K562 (cell line): ENCODE results near the gene RAD50. TPM values are rescaled to one million over a fixed set of nuclear protein-coding genes. Genes with fewer than 3 reads are reported as not detected.
A peak's percentile ranks its signal among the peaks of the same experiment; 100 is the strongest.

Experiments
- ARHGAP35 ChIP-seq: fragments of 450-650 bp; IDR thresholded peaks from 2 replicates; pipeline ENCODE4 v1.6.1; 2018; ENCODE audit not compliant: partially characterized antibody
- ARNT ChIP-seq, 2 experiments: fragments of 450-650 bp; IDR thresholded peaks; 2 replicates each; pipeline ENCODE4 v1.6.1; 2016; ENCODE audit warnings: mild to moderate bottlenecking in 1 of 2
- CBFA2T3 ChIP-seq: fragments of 450-650 bp; IDR thresholded peaks from 2 replicates; pipeline ENCODE4 v1.6.1; 2017
- CBX5 ChIP-seq: IDR thresholded peaks from 2 replicates; pipeline ENCODE4 v1.6.1; 2014; ENCODE audit warnings: low read depth, borderline replicate concordance
- DACH1 ChIP-seq: fragments of 450-650 bp; IDR thresholded peaks from 2 replicates; pipeline ENCODE4 v1.6.1; 2018; ENCODE audit not compliant: partially characterized antibody
- ELF4 ChIP-seq: fragments of 450-650 bp; formaldehyde crosslinking; IDR thresholded peaks from 2 replicates; pipeline ENCODE4 v1.4.0; 2022; ENCODE audit warnings: missing genetic modification characterization
- ILF3 ChIP-seq: fragments of 450-650 bp; IDR thresholded peaks from 2 replicates; pipeline ENCODE4 v1.6.1; 2018; ENCODE audit warnings: antibody characterized with exemption, mild to moderate bottlenecking, moderate library complexity, borderline replicate concordance
- MEF2A ChIP-seq: IDR thresholded peaks from 2 replicates; pipeline ENCODE4 v1.6.1; 2011; ENCODE audit warnings: low read depth, mild to moderate bottlenecking, low read length, moderate library complexity; ENCODE audit not compliant: control insufficient read depth
- MYNN ChIP-seq, 2 experiments: sonication (generic); formaldehyde crosslinking in 1 of 2; IDR thresholded peaks; 2 replicates each; pipeline versions ENCODE4 v1.5.0 to v1.6.1; 2016 to 2020; ENCODE audit warnings: antibody characterized with exemption in 1 of 2, missing genetic modification reagents in 1 of 2
- POLR2A ChIP-seq: fragments of 450-650 bp; conservative IDR thresholded peaks from 2 replicates; pipeline ENCODE4 v1.6.1; 2016
- RBM25 ChIP-seq: fragments of 200-400 bp; formaldehyde crosslinking; IDR thresholded peaks from 2 replicates; pipeline ENCODE4 v1.6.1; 2018; ENCODE audit warnings: low read length, low read depth, moderate library complexity; ENCODE audit not compliant: severe bottlenecking
- RFX1 ChIP-seq: fragments of 450-650 bp; IDR thresholded peaks from 2 replicates; pipeline ENCODE4 v1.6.1; 2016; ENCODE audit warnings: mild to moderate bottlenecking, moderate library complexity
- SREBF1 ChIP-seq: fragments of 150-350 bp; IDR thresholded peaks from 2 replicates; pipeline ENCODE4 v1.6.1; 2014; ENCODE audit warnings: antibody characterized with exemption, low read depth, low read length, borderline replicate concordance
- TGIF2 ChIP-seq: sonication (generic); formaldehyde crosslinking; IDR thresholded peaks from 2 replicates; pipeline ENCODE4 v1.8.1; 2022; ENCODE audit warnings: mild to moderate bottlenecking, missing genetic modification reagents, moderate library complexity
- polyA plus RNA-seq, 8 experiments: library from polyadenylated mRNA; depleted of rRNA in 4 of 8; stranded (reverse) in 5 of 8; unstranded in 3 of 8; fragments of >200 nt; fragmentation: Nextera tagmentation in 2 of 8; fragmentation: Illumina TruSeq in 1 of 8; extraction: Ambion mirVana in 2 of 8; extraction: Trizol in 1 of 8; gene quantifications; 2 replicates each; pipeline versions ENCODE4 v1.2.1 to v1.2.3, GENCODE V29; 2011 to 2014; ENCODE audit warnings: inconsistent platforms in 1 of 8, missing spikeins in 1 of 8
- total RNA-seq, 7 experiments: library from RNA; depleted of rRNA in 6 of 7; stranded (reverse); fragments of >200 nt in 6 of 7; fragmentation: Illumina TruSeq in 2 of 7; extraction: Trizol in 2 of 7; gene quantifications; 2 replicates each; pipeline versions ENCODE4 v1.2.1 to v1.2.3, GENCODE V29; 2011 to 2021; ENCODE audit warnings: low replicate concordance in 1 of 7
- TF ChIP-seq, protein P1 (sequence below): sonication (generic); formaldehyde crosslinking; IDR thresholded peaks from 2 replicates; pipeline ENCODE4 v1.8.0; 2022; ENCODE audit warnings: missing genetic modification reagents, mild to moderate bottlenecking, borderline replicate concordance
- TF ChIP-seq, protein P2 (sequence below), 3 experiments: IDR thresholded peaks in 2 of 3; conservative IDR thresholded peaks in 1 of 3; 2 replicates each; pipeline ENCODE4 v1.5.1; 2011 to 2012; ENCODE audit warnings: low read length in 3 of 3, mild to moderate bottlenecking in 3 of 3, control low read depth in 2 of 3, improper control_type of control experiment in 1 of 3, inconsistent platforms in 1 of 3, low read depth in 1 of 3, mixed read lengths in 1 of 3, moderate library complexity in 1 of 3; ENCODE audit not compliant: insufficient read depth in 2 of 3
- TF ChIP-seq, protein P3 (sequence below): fragments of 450-650 bp; IDR thresholded peaks from 2 replicates; pipeline ENCODE4 v1.6.1; 2017; ENCODE audit warnings: antibody characterized with exemption, mild to moderate bottlenecking
- TF ChIP-seq, protein P4 (sequence below), 2 experiments: IDR thresholded peaks; 2 replicates each; pipeline ENCODE4 v1.6.1; 2011; ENCODE audit warnings: borderline replicate concordance in 1 of 2, control low read depth in 1 of 2, low read depth in 1 of 2, low read length in 1 of 2, mild to moderate bottlenecking in 1 of 2, mixed read lengths in 1 of 2, moderate library complexity in 1 of 2; ENCODE audit not compliant: insufficient read depth in 1 of 2, insufficient read length in 1 of 2, poor library complexity in 1 of 2, severe bottlenecking in 1 of 2; ENCODE audit errors: extremely low read depth in 1 of 2

Gene RAD50
- total and polyA plus RNA-seq, 9 of the 15 experiments (the other 6 are each of a cell fraction or from before 2014, with no cell fraction given): 15.3 to 74.2 (median 44.1) TPM

DNA sequence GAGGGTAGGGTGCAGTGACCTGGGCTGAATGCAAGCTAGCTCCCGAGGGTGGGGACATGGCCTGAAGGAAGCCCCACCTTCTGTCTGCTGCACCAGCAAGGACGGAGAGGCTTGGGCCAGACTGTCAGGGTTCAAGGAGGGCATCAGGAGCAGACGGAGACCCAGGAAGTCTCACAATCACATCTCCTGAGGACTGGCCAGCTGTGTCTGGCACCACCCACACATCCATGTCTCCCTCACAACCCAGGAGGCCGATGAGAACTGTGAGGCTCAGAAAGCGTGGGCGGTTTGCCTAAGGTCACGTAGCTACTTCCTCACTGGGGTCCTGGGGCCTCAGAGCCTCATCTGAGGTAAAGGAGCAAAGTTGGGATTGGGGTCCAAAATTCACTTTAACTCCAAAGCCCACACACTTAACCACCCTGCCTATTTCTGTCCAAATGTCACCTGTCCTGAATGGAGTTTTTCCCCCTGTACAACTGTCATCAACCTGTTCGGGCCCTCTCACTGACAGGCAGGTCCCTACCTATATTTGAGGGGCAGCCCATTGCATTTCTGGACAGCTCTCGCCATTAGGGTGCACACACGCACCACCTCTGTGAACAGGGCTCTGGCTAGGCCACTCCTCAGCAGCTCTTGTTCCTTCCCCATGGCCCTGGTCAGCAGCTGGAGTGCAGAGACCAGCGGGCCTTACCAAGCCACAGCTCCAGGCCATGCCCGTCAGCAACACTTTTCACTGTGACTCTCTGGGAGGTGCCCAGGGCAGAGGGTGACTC lies 104.6 kb downstream of the RAD50 start (continued):
- TF ChIP-seq, protein P1, sequence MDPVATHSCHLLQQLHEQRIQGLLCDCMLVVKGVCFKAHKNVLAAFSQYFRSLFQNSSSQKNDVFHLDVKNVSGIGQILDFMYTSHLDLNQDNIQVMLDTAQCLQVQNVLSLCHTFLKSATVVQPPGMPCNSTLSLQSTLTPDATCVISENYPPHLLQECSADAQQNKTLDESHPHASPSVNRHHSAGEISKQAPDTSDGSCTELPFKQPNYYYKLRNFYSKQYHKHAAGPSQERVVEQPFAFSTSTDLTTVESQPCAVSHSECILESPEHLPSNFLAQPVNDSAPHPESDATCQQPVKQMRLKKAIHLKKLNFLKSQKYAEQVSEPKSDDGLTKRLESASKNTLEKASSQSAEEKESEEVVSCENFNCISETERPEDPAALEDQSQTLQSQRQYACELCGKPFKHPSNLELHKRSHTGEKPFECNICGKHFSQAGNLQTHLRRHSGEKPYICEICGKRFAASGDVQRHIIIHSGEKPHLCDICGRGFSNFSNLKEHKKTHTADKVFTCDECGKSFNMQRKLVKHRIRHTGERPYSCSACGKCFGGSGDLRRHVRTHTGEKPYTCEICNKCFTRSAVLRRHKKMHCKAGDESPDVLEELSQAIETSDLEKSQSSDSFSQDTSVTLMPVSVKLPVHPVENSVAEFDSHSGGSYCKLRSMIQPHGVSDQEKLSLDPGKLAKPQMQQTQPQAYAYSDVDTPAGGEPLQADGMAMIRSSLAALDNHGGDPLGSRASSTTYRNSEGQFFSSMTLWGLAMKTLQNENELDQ (CRISPR knock-in tag): no peak
- TF ChIP-seq RBM25 (no peak), ILF3 (no peak), DACH1 (peak; percentile 47), ELF4 (CRISPR knock-in tag) (no peak), ARNT (IDR thresholded peaks at IDR 0.05) (0 out of 4 replicates have a peak, but pooled peaks of 1 of the 2 experiments have one; percentile 32), CBFA2T3 (peak; percentile 65), RFX1 (no peak), MEF2A (no peak), SREBF1 (no peak), MYNN (IDR thresholded peaks at IDR 0.05) (no peak), MYNN (CRISPR knock-in tag; IDR thresholded peaks at IDR 0.05) (no peak), TGIF2 (CRISPR knock-in tag) (no peak), CBX5 (no peak), ARHGAP35 (no peak), POLR2A (no peak)
- TF ChIP-seq, protein P2, sequence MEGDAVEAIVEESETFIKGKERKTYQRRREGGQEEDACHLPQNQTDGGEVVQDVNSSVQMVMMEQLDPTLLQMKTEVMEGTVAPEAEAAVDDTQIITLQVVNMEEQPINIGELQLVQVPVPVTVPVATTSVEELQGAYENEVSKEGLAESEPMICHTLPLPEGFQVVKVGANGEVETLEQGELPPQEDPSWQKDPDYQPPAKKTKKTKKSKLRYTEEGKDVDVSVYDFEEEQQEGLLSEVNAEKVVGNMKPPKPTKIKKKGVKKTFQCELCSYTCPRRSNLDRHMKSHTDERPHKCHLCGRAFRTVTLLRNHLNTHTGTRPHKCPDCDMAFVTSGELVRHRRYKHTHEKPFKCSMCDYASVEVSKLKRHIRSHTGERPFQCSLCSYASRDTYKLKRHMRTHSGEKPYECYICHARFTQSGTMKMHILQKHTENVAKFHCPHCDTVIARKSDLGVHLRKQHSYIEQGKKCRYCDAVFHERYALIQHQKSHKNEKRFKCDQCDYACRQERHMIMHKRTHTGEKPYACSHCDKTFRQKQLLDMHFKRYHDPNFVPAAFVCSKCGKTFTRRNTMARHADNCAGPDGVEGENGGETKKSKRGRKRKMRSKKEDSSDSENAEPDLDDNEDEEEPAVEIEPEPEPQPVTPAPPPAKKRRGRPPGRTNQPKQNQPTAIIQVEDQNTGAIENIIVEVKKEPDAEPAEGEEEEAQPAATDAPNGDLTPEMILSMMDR (IDR thresholded peaks at IDR 0.05 in 2 of 3, conservative IDR thresholded peaks at IDR 0.05 in 1 of 3; ENCODE audit: insufficient read depth in 2 of 3, low read depth in 1 of 3, low read length in 3 of 3): peak in 2 of 3 experiments; percentile 49 to 62; a peak in 4 of 6 replicates
- TF ChIP-seq, protein P3, sequence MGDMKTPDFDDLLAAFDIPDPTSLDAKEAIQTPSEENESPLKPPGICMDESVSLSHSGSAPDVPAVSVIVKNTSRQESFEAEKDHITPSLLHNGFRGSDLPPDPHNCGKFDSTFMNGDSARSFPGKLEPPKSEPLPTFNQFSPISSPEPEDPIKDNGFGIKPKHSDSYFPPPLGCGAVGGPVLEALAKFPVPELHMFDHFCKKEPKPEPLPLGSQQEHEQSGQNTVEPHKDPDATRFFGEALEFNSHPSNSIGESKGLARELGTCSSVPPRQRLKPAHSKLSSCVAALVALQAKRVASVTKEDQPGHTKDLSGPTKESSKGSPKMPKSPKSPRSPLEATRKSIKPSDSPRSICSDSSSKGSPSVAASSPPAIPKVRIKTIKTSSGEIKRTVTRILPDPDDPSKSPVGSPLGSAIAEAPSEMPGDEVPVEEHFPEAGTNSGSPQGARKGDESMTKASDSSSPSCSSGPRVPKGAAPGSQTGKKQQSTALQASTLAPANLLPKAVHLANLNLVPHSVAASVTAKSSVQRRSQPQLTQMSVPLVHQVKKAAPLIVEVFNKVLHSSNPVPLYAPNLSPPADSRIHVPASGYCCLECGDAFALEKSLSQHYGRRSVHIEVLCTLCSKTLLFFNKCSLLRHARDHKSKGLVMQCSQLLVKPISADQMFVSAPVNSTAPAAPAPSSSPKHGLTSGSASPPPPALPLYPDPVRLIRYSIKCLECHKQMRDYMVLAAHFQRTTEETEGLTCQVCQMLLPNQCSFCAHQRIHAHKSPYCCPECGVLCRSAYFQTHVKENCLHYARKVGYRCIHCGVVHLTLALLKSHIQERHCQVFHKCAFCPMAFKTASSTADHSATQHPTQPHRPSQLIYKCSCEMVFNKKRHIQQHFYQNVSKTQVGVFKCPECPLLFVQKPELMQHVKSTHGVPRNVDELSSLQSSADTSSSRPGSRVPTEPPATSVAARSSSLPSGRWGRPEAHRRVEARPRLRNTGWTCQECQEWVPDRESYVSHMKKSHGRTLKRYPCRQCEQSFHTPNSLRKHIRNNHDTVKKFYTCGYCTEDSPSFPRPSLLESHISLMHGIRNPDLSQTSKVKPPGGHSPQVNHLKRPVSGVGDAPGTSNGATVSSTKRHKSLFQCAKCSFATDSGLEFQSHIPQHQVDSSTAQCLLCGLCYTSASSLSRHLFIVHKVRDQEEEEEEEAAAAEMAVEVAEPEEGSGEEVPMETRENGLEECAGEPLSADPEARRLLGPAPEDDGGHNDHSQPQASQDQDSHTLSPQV: 0 out of 2 replicates have a peak, but pooled peaks have one; percentile 60
- TF ChIP-seq, protein P4, sequence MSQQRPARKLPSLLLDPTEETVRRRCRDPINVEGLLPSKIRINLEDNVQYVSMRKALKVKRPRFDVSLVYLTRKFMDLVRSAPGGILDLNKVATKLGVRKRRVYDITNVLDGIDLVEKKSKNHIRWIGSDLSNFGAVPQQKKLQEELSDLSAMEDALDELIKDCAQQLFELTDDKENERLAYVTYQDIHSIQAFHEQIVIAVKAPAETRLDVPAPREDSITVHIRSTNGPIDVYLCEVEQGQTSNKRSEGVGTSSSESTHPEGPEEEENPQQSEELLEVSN (IDR thresholded peaks at IDR 0.05; ENCODE audit: borderline replicate concordance in 1 of 2, extremely low read depth in 1 of 2, insufficient read depth in 1 of 2, insufficient read length in 1 of 2, low read depth in 1 of 2, low read length in 1 of 2, poor library complexity in 1 of 2, severe bottlenecking in 1 of 2): no peak
